OCI-M2 (cell line): ENCODE data around the gene IRX4.

ENCODE experiments used
- DNase-seq: peaks from one replicate; lab custom pipeline; 2025; ENCODE audit not compliant: unreplicated experiment; lab: John Stamatoyannopoulos, UW

The IRX4 gene

DNA sequence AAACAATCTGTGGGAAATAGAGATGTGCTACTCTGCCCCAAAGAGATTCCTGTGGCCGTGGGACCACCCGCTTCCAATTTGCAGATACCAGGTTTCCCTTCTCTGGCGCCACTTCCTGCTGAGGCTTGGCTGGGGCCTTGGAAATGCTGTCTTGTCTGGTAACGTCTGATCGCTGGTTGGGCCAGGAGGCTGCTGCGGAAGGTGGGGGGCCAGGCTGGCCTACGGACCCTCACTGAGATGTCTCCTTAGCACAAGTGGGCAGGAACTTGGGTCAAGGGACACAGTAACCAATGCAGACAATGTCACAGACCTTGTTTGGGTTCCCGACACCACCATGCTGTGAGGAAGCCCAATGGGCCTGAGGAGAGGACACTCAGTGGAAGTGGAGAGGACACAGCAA, 31.7 kb upstream of the IRX4 start:
- no peak for DNase-seq

DNA sequence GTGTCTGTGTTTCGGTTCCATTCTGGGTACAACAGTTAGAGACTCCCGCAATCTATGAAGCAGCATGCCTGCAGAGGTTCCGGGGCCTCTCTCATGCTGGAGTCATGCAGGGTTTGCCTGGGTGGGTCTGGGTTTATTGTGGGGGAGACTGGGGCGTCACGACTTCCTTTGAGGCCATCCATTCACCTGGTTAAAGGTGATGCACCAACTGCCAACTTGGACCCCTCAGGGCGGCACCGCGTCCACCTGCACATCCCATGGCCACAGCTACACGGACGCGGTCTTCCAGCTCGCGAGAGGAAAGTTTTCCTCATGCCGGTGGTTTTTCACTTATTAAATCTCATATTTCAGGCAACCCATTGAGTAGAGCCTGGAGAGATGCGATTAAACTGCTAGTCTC, 30.9 kb upstream of the IRX4 start:
- DNase-seq: no peak

DNA sequence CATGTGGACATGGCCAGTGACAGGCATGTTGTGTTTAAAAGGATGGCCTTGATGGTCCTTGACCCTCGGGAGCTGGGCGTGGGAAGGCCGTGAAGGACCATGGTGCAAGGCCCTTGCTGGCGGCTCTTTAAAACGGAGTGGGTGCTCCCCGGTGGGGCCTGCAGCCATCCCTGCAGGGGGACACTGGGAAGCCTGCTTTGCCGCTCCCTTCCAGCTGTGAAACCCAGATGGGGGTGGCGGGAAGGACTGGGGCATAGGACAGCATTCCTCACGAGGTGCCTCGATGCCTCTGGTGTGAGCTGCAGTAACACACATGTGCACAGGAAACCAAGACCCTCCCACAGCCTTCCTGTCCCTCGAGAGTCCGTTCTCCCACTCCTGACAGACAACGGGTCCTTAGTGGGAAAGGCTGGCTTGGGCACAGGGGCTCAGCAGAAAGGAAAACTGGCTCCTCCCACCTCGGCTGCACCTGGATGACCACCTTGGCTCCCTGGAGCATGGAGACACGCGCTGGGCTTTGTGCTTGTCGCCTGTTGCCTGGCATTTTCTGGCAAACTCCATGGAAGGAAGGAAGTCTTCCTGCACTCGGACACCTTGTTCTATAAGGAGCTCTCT, 30.3 kb upstream of the IRX4 start:
- DNase-seq: no peak

DNA sequence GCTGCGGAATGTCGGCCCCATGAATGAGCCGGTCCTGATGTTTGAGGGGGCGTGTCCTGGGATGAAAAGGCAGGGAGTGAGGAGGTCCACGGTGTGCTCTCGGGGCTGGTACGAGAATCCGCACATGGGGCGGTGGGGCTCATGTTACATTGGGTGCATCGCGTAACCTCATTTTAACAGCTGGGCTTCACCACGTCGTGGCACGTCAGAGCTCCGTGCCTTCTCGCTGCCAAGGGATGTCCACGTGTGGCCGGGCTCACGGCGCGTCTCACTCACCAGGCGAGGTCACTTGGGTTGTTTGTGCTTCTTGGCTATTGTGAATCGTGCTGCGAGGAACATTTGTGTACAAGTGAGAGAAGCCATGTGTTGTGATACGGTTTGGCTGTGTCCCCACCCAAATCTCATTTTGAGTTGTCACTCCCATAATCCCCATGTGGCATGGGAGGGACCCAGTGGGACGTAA, 29.1 kb upstream of the IRX4 start:
- DNase-seq: no peak

DNA sequence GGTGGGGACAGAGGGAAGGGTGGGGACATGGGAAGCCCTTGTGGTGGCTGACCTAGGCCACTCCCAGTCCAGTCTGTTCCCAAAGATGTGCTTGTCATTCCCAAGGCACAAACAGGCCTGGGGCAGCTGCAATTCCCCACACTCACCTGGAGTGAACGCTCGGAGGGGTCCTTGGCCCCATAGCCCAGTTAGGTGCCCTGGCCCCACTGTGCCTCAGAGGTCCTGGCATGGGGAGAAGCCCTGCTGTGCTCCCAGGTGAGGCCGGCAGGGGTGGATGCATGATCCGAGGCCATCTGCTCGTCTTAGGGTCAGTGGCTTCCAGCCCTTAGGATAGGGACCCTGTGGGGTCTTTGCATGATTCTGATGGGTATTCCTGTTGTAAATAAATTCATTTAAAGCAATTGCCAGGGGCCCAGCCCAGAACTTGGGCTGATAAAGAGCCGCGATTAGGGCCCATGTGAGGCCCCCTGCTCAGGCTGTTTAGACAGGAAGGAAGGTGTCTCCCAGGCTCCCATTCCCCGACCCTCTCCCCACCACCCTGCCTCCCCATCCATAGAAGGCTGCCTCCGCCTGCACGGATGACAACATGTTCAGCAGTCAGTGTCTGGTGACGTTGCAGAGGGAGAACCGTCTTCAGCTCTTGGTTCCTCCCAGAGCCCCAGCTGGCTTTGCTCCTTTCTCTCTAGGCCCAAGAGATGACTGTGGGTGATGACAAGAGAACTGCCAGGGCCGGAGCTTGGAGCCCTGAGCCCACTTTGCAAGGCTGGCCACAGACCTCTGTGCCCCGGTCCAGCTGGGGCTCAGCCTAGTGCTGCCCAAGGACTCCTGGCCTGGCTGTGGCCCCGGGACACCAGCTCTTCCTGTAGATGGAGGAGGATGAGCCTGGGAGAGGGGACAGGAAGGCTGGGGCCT, 28.4 kb upstream of the IRX4 start:
- no peak for DNase-seq

DNA sequence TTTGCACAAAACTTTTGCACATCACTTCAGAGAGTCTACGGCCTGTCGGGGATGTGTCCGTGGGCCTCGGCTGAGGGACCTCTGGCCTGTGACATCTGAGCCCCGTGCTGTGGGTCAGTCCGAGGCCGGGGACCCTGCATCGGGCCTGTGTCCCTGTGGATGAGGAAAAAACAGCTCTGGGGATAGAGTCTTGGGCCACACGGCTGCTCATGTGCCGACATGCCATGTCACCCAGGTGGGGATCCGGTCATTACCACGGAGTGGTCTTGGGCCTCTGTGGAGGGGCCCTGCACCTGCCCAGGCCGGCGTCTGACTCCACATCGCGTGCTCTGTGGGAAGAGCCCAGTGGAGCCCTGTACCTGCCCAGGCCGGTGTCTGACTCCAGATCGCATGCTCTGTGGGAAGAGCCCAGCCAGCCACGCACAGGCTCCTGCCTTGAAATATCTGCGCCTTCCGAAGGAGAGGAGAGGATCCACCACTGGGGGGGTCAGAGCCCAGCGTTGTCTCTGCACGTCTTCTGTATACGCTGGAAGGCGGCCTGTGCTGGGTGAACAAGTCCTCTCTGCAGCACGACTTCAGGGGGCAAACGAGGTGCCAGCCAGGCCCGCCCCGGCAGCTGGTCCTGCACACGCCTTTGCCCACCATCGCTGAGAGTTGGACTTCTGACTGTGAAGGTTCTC, 27.5 kb upstream of the IRX4 start:
- no peak for DNase-seq

DNA sequence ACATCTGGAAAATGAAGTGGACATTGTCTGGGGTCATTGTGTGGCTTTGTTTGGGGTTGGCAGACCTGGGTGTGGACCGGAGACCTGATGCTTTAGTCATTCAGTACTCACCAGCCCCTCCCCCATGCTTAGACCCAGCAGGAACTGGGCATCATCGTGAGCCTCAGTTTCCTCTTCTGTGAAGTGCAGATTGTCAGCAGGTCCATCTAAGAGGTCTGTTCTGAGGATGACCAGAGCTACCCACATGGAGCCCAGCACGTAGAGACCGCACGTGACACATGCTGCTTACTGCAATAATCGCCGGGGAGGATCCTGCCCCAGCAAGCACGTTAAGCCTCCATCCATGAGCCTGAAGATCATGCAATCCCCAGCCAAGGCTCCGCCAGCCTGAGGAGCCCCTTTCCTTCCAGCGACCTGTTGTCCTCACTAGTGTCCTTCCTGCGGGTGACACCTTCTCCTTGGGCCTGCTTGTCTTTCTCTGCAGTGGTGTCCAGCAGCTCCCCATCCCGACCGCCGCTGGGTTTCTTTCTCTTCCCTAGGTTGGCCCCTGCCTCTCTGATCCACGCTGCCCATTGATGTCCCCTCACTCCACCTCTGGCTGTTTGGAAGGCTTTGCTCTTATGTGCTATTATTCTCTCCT, 26.7 kb upstream of the IRX4 start:
- DNase-seq: no peak

DNA sequence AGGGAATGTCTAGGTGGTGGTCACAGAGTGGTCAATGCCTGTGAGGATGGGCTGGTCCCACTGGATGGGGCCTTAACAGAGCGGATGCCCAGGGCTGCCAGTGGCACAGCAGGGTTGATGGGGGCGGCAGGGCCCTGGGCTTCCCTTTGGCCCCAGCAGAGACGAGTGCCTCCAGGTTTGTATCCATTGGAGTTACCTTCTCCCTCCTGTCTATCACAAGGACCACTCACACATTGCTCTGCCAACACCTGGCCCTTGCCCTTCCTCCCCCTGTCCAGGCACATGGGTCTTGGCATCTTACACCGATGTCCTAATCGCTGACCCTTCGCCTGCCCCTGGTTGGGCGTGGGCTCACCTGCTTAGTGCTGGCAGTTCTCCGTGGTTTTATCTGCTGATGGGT, 26.2 kb upstream of the IRX4 start:
- DNase-seq: no peak

DNA sequence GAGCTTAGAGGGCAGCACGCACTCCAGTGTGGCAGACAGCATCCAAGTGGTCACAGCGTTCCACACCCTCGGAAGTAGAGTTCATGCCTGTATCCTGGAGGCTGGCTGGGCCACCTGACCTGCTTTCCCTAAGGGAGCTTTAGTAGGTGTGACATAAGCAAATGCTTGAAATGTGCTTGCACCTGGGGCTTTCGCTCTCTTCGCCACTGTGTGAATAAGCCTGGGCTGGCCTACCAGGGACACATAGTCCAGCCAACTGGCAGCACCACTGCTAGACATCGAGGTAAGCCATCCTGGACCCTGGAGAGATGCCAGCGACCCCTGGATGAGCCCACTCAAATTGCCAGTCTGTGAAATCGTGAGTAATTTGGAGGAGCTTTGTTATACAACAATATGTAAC, 24.9 kb upstream of the IRX4 start:
- no peak for DNase-seq

DNA sequence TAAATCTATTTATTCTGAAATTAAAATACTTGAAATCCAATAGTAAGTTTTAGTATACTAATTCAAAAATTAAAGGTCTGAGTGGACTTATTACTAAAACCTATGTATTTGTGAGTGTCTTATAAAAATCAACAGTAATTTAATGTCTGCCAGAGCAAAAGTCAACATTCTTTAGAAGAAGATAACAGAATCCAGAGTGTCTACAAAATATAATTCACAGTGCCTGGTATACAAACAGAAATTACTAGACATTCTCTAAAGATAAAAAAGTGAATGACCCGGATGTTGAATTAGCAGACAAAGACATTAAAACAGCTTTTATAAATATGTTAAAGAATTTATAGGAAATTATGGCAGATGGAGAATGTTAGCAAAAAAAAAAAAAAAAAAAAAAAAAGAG, 22.4 kb upstream of the IRX4 start:
- DNase-seq: no peak

DNA sequence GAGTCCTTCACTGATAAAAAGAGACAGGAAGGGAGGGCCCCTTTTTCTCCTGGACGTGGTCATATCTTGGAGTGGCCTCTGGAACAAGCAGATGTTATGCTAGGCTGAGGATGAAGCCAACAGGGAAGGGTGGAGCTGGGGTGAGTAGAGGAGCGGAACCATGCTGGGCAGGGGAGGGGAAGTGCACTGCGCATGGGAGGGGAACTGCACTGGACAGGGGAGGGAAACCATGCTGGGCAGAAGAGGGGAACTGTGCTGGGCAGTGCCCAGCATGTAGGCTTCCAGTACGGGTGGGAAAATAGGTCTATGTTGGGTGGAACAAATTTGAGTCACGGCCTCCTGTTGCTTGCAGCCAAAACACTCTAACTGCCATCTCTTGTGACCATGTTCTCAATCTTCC, 19.3 kb upstream of the IRX4 start:
- DNase-seq: no peak

DNA sequence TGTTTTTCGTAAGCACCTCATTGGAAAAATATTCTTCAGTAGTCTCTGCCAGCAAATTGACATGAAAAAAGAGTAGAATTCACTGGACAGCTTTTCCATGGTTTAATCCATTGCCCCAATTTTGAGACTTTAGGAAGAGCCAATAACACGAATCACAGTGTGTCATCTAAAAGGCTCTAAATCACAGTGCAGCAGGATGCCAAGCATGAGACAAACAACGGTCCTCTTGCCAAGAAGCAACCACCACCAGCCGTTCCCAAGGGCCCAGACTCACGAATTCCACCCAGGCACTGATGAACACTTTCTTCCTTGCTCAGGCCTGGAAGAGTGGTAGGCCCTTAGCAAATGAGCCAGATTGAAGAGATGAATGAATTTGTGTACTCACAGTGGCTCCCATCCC, 18.3 kb upstream of the IRX4 start:
- no peak for DNase-seq

DNA sequence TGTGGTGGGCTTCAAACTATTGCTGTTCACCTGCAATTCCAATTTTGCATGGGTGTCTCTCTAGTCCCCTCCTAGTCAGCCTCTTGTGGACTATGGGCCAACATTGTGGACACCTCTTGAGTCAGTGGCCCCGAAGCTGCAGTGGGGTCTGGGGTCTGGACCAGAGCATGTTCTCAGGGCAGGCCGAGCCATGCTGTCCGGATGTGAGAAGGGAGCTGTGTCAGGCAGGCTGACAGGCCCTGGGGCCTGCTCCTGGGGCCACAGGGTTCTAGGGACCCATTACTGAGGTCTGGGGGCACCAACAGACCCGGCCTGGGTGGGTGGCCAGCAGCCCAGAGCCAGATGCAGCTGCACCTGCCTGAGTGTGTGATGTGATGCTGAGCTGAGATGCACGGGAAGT, 16.5 kb upstream of the IRX4 start:
- no peak for DNase-seq

DNA sequence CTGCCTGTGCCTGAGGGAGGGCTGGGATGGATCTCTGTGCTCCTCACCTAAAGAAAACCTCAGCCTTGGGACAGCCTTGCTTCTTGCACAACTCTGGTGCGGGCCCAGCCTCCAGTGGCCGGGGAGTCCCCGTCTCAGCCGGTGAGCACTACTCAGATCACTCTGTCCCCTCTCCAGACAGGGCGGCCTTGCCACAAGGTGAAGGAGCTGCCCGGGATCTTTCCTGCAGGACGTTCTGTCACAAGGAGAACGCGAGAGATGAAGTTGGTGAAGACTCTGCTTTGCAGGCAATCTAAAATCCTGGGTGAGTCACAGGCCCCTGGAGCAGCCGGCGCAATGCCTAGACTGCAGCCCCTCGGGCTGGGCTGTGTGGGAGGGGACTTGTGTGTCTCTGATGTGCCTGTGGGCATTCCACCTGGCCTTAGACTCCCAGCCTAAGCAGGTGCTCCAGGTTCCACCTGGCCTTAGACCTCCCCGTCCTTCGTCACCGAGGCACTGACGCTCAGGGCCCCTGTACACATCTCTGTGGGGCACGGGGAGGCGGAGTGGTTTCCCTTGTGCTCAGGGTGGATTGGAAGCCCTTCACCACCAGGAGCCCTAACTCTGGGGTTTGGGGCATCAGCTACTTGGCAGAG, 15.2 kb upstream of the IRX4 start:
- no peak for DNase-seq

DNA sequence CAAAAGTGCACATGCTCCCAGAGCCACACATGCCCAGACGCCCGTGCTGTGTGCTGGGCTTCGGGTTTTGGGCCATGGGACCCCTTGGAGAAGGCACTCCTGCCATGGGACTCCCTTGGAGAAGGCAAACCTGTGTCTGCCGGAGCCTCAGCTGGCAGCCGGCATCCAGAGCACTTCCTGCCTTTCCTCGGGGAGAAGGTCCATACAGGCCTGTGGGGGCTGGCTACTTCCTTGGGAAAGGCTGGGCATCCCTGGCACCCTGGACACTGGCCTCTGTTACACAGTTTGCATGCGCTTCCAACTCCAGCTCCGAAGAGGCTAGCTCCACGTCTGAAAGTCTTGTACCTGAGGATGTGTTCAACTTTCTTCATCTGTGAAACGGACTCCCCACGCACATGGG, 14.7 kb upstream of the IRX4 start:
- no peak for DNase-seq

DNA sequence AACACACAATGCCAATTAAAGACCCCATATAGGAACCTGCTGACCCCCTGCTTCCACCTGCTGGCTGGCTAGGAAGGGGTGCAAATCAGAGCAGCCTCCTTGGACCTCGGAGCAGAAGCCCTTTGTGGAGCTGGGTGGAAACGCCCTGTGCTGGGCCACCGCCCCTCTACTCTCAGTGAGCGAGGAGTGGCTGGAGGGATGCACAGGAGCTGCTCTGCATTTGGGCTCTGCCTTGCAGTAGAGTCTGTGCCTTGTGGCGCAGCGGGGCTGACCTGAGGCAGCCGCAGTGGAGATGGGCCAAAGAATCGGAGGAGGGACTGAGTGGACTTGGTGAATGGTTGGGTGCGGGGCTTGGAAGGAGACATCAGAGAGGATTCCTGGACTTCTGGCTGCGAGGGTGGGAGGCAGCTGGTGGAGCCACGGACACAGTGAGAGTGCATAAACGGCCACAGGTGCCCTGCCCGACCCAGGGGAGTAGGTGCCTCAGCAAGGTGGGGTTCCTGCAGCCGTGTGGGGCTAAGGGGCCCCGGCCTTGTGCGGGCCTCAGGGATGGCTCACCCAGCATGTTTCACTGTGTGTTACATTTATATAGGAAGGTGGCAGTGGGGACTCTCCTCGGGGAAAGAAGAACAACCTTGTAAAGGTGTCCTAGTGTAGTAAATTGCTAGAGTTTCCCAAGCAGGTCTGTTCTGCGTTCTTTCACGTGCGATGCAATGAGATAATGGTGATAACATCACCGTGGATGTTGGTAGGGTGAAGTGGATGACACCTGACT, 14.1 kb upstream of the IRX4 start:
- DNase-seq: no peak

DNA sequence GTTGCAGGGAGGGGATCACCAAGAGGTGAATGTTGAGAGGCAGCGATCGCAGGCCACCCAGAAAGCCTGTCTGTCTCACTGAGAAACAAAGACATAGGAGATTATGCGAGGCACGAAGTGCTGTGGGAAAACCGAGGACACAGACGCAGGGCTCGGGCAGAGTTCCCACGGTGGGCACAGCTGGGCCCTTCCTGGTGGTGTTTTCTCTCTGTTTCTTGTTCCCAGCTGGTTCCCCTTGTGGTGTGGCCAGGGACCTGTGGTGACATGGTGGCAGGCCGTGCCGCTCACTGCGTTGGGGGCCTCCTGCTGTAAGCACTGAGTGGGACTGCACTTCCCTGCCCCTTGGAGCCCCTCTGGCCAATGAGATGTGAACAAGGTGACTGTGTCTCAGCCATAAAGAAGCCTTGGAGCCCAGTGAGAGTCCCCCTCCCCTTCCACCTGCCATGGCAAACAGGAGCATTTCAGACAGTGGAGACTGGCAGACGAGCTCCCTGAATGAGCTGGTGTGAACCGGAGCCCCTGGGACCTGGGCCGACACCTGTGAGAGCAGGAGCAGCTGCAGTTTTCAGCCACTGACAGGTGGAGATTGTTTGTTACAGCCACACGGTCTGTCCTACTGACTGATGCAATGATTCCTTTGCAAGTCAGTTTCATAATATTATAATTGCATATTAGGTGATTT, 13.2 kb upstream of the IRX4 start:
- DNase-seq: no peak

DNA sequence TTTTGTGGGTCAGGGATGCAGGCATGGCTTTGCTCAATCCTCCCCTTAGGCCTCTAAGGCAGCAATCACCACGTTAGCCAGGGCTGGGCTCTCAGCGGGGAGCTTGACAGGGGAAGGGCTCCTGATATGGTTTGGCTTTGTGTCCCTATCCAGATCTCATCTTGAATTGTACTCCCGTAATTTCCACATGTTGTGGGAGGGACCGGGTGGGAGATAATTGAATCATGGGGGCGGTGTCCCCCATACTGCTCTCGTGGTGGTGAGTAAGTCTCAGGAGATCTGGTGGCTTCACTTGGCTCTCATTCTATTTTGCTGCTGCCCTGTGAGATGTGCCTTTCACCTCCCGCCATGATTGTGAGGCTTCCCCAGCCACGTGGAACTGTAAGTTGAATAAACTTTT, 11.5 kb upstream of the IRX4 start:
- no peak for DNase-seq

DNA sequence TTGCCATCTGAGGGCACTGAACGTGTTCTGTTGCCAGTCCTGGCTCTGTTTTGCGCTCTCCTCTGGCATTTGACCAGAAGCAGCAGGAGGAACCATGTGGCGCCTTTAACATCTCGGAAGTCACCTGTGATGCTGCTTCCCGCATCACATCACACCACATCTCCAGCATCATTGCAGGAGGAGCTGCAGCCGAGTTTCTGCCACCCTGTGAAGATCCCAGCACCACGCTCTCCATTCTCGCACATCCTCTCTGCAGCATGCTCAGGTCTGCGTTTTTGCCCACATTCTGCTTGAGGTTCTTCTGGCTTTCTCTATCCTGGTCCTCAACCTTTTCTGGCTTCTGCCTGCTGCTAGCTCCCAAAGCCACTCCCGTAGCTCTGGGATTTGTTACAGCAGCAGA, 11.0 kb upstream of the IRX4 start:
- DNase-seq: no peak
